Activated T-cell treated with anti-CD3 and anti-CD28 coated beads, Interleukin-2, amount 50 U/mL, for 24 hours (primary cell): ENCODE measurements around the gene GRWD1.

Experiments used
- DNase-seq: peaks from one replicate; pipeline ENCODE4 v3.0.0-alpha.2; 2020
- H3K27ac Mint-ChIP-seq: 2 replicates; pipeline ENCODE4 v1.8.0; 2020; ENCODE audit warnings: mild to moderate bottlenecking, mixed read lengths
- H3K27me3 Mint-ChIP-seq: 2 replicates; pipeline ENCODE4 v1.8.0; 2020; ENCODE audit warnings: mixed read lengths
- H3K36me3 Mint-ChIP-seq: 2 replicates; pipeline ENCODE4 v1.8.0; 2020; ENCODE audit warnings: low read depth, mixed read lengths
- H3K4me1 Mint-ChIP-seq: 2 replicates; pipeline ENCODE4 v1.8.0; 2020; ENCODE audit warnings: low read depth, mixed read lengths
- H3K4me3 Mint-ChIP-seq: 2 replicates; pipeline ENCODE4 v1.8.0; 2020; ENCODE audit warnings: mild to moderate bottlenecking, moderate library complexity, mixed read lengths
- H3K9me3 Mint-ChIP-seq: 2 replicates; pipeline ENCODE4 v1.8.0; 2020; ENCODE audit warnings: mixed read lengths

The GRWD1 gene

GRCh38 chr19:48461651-48461981, 15.8 kb downstream of the GRWD1 start:
- Mint-ChIP-seq H3K4me3 (no peak overlapping the region), H3K4me1 (peaks cover 8% of the 10 kb centered on the region), H3K27me3 (no peaks in the 10 kb centered on the region), H3K27ac (no peak overlapping the region), H3K9me3 (no peaks in the 10 kb centered on the region), H3K36me3 (peaks cover 65% of the 10 kb centered on the region)
- DNase-seq, result no peak

DNA sequence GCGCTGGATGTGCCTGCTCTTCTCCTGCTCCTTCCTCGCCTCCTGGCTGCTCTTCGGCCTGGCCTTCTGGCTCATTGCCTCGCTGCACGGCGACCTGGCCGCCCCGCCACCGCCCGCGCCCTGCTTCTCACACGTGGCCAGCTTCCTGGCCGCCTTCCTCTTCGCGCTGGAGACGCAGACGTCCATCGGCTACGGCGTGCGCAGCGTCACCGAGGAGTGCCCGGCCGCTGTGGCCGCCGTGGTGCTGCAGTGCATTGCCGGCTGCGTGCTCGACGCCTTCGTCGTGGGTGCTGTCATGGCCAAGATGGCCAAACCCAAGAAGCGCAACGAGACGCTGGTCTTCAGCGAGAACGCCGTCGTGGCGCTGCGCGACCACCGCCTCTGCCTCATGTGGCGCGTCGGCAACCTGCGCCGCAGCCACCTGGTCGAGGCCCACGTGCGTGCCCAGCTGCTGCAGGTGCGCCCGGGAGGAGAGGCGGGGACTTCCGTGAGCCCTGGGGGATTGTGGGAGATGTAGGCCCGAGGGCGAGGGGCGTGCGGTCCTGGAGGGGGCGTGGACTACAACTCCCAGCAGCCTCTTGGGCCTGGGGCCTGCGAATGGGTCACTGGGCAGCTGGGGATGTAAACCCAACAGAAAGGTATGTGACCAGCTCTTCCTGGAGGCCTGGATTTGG, 16.3 kb downstream of the GRWD1 start:
- no peak overlapping the region for H3K27ac Mint-ChIP-seq
- peaks cover 61% of the 10 kb centered on the region for H3K36me3 Mint-ChIP-seq
- no peak overlapping the region for H3K4me3 Mint-ChIP-seq
- no peaks in the 10 kb centered on the region for H3K27me3 Mint-ChIP-seq
- DNase-seq, result no peak
- no peaks in the 10 kb centered on the region for H3K9me3 Mint-ChIP-seq
- peaks cover 8% of the 10 kb centered on the region for H3K4me1 Mint-ChIP-seq

DNA sequence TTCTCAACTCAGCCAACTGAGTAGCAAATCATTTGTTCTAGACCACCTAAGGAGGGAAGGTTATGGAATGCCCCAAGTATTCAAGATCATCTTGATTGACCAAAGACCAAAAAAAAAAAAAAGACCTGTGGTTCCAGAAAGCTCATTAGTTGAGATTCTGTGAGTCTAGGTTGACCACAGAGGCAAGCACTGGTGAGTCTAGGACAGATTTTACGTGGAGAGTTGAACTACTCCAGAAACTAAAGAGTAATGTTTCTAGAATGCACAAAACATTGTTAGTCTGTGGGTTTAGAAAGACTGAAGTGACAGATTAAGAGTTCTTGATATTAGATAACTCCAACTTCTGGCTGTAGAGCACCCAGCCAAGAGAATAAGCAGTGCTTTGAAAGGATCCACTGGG, 19.4 kb downstream of the GRWD1 start:
- peaks cover 20% of the 10 kb centered on the region for H3K4me1 Mint-ChIP-seq
- peaks cover 36% of the 10 kb centered on the region for H3K36me3 Mint-ChIP-seq
- DNase-seq, result no peak
- H3K4me3 Mint-ChIP-seq, result no peak overlapping the region
- H3K27me3 Mint-ChIP-seq, result no peaks in the 10 kb centered on the region
- no peaks in the 10 kb centered on the region for H3K9me3 Mint-ChIP-seq
- H3K27ac Mint-ChIP-seq, result peak overlapping the region; percentile 10

DNA sequence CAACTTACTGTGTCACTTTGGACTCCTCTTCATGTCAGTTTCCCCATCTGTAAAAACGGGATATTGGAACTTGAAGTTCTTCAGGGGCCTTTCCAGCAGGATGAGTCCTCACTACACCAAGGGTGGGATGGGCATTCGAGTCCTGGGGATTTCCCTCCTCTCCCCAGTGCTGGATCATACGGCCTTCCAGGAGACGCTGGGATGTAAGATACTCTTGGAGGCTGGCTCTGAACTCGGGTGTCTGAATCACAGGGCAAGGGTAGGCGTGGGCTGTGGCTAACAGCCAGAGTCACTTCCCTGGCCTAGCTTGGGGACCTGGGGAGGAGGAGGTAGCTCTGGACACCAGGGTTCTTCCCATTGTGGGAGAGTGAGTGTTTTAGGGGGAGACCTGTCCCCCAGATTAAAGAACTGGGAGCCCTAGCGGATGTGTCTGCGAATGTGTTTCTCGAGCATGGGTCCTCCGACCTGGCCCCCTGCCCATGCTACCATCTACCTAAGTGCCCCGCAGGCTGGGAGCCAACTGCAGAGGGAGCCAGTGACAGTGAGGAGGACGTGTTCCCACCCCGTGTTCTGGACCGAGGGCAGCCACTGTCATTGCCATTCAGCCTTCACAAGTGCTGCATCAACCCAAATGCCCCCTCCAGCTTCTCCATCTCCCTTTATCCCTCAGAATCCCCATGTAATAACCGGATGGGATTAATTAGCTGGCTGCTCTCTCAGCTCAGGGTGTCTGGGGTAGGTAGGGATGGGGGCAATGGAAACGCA, 21.0 kb downstream of the GRWD1 start:
- Mint-ChIP-seq H3K27me3 (no peaks in the 10 kb centered on the region), H3K4me1 (peaks cover 27% of the 10 kb centered on the region), H3K36me3 (peaks cover 42% of the 10 kb centered on the region), H3K9me3 (no peaks in the 10 kb centered on the region), H3K4me3 (no peak overlapping the region), H3K27ac (peak overlapping the region; percentile 22)
- no peak for DNase-seq

GRCh38 chr19:48468772-48469288, 23.0 kb downstream of the GRWD1 start:
- Mint-ChIP-seq H3K27me3 (no peaks in the 10 kb centered on the region), H3K9me3 (no peaks in the 10 kb centered on the region), H3K4me3 (peak overlapping the region; percentile 83), H3K4me1 (peaks cover 27% of the 10 kb centered on the region), H3K27ac (peak overlapping the region; percentile 93), H3K36me3 (peaks cover 44% of the 10 kb centered on the region)
- peak; percentile 99 for DNase-seq

DNA sequence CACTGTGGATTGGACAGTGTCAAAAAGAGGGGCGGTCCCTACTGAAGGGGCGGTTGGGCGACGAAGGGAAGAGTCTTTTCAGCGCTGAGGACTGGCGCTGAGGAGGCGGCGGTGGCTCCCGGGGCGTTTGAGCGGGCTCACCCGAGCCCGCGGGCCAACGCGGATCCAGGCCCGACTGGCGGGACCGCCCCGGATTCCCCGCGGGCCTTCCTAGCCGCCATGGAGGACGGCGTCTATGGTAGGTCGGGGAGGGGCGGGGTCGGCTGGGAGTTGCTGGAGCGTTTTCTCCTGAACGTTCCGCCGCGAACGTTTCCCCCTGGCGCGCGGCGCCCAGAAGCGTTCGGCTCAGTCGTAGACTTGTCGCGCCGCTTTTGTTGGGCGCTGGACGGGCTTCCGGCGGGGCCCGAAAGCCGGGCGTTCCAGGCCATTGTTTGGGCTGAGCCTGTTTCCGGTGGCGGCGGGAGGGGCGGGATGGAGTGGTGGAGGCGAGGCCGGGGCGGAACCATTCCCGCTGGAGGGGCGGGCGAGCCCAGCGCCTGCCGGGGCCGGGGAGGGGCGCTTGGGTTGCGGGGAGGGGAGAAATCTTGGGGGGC, 23.6 kb downstream of the GRWD1 start, which contains the start of gene CYTH2:
TSS of gene CYTH2 (plus strand) at position 81 of the 593 bp plus-strand sequence. CDS start at position 220, 139 bp downstream.
- H3K4me3 Mint-ChIP-seq, result peak within 1 kb of the TSS; percentile 83
- peak; percentile 84 for DNase-seq
- peaks cover 44% of the 10 kb centered on the region for H3K36me3 Mint-ChIP-seq
- H3K4me1 Mint-ChIP-seq, result peaks cover 27% of the 10 kb centered on the region
- H3K9me3 Mint-ChIP-seq, result no peaks in the 10 kb centered on the region
- no peaks in the 10 kb centered on the region for H3K27me3 Mint-ChIP-seq
- H3K27ac Mint-ChIP-seq, result peak within 1 kb of the TSS; percentile 93

DNA sequence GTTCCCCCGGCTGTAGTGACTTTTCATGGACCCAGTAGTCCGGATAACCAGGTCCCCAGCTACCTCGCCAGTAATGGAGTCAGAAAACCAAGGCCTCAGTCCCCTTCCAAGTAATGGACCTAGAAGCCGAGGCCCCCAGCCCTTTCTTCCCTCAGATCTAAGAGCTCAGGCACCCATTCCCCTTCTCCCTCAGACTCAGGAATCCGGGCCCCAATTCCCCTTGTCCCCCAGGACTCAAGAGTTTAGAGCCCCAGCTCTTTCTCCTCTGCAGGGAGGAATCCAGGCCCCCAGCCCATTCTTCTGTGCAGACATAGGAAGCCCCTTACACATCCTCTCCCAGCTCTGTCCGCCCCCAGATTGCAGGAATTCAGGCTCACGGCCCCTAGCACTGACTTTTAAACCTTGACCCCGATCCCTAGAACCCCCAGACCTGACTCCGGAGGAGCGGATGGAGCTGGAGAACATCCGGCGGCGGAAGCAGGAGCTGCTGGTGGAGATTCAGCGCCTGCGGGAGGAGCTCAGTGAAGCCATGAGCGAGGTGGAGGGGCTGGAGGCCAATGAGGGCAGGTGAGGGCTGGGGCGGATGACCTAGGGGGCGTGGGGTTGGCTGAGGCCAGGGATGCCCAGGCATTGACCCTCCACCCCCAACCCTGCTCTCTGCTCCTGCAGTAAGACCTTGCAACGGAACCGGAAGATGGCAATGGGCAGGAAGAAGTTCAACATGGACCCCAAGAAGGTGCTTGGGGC, 24.3 kb downstream of the GRWD1 start:
- Mint-ChIP-seq H3K4me1 (peaks cover 25% of the 10 kb centered on the region), H3K27ac (peak overlapping the region; percentile 86), H3K27me3 (no peaks in the 10 kb centered on the region), H3K9me3 (no peaks in the 10 kb centered on the region), H3K36me3 (peaks cover 47% of the 10 kb centered on the region), H3K4me3 (peak overlapping the region; percentile 83)
- DNase-seq, result no peak

GRCh38 chr19:48470856-48471255, 25.1 kb downstream of the GRWD1 start:
- no peak for DNase-seq
- H3K4me3 Mint-ChIP-seq, result peak overlapping the region; percentile 83
- H3K27ac Mint-ChIP-seq, result peak overlapping the region; percentile 86
- no peaks in the 10 kb centered on the region for H3K9me3 Mint-ChIP-seq
- H3K36me3 Mint-ChIP-seq, result peaks cover 50% of the 10 kb centered on the region
- no peaks in the 10 kb centered on the region for H3K27me3 Mint-ChIP-seq
- peaks cover 20% of the 10 kb centered on the region for H3K4me1 Mint-ChIP-seq

DNA sequence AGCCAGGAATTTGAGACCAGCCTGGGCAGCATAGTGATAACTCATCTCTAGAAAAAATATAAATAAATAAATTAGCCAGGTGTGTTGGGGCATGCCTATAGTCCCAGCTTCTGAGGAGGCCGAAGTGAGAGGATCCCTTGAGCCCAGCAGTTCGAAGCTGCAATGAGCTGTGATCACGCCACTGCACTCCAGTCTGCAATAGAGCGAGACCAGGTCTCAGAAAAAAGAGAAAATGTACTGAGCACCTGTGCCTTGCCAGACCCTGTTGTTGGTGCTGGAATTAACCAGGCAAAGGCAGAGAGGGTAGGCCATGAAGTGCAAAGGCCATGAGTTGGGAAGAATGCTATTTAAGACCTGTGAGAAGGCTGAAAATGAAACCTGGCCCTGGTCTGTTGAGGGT, 26.1 kb downstream of the GRWD1 start:
- Mint-ChIP-seq H3K9me3 (no peaks in the 10 kb centered on the region), H3K27me3 (no peaks in the 10 kb centered on the region), H3K4me1 (peaks cover 20% of the 10 kb centered on the region), H3K36me3 (peaks cover 56% of the 10 kb centered on the region), H3K4me3 (no peak overlapping the region), H3K27ac (peak overlapping the region; percentile 64)
- DNase-seq, result no peak

- Mint-ChIP-seq H3K27me3 (no peaks in the 10 kb centered on the region), H3K4me1 (peaks cover 14% of the 10 kb centered on the region), H3K4me3 (no peak overlapping the region), H3K9me3 (no peaks in the 10 kb centered on the region), H3K27ac (no peak overlapping the region), H3K36me3 (peaks cover 61% of the 10 kb centered on the region)
- no peak for DNase-seq
Observed at GRCh38 chr19:48473161-48473966, 27.6 kb downstream of the GRWD1 start.

DNA sequence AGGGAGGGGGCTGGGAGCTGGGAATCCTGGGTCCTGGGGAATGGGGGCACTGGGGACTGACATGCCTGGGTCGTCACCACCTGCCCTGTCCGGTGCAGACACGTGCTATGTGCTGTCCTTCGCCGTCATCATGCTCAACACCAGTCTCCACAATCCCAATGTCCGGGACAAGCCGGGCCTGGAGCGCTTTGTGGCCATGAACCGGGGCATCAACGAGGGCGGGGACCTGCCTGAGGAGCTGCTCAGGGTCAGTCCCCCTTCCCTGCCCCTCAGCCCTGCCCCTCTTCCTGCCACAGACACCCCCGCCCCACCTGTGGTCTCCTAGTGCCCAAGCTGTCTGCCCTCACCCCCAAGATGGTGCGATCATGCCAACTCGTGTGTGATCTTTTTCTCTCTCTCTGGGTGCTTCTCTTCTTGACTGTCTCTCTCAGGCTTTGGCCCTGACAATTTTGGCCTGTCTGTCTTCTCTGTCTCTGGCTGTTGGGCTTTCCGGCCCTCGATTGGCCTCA, 28.4 kb downstream of the GRWD1 start:
- Mint-ChIP-seq H3K4me3 (no peak overlapping the region), H3K27ac (no peak overlapping the region), H3K27me3 (no peaks in the 10 kb centered on the region), H3K36me3 (peaks cover 64% of the 10 kb centered on the region), H3K9me3 (no peaks in the 10 kb centered on the region), H3K4me1 (peaks cover 12% of the 10 kb centered on the region)
- DNase-seq, result no peak

DNA sequence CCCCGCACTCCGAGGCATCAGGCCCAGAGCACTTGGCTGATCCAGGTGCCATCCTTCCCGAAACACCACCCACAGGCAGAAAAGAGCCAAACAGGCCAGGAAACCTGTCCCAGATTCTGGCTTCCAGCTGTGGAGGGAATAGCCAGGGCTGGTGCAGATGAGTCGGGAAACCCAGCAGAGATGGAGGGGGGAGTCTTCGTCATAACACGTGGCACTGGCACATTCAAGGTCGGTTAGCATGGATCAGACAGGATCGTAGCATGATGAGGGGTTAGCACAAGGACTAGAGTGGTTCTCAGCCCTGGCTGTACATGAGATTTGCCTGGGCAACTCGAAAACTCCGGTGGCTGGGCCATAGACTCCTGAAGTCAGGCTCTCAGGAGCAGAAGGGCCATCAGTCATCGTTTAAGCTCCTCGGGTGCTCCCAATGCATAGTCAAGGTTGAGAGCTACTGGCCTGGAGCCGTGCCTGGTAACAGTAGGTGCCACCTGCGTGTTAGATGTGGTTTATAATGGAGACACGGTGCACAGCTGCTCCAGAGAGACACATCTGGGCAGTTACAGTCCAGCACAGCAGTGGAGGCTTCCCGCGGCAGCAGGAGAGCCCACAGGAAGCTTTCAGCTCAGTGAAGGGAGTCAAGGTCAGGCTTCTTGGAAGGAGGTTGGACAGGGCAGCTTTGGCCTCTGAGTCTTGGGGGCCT, 29.7 kb downstream of the GRWD1 start:
- DNase-seq, result no peak
- Mint-ChIP-seq H3K4me1 (peaks cover 15% of the 10 kb centered on the region), H3K9me3 (no peaks in the 10 kb centered on the region), H3K36me3 (peaks cover 70% of the 10 kb centered on the region), H3K27me3 (no peaks in the 10 kb centered on the region), H3K27ac (peak overlapping the region; percentile 84), H3K4me3 (no peak overlapping the region)

DNA sequence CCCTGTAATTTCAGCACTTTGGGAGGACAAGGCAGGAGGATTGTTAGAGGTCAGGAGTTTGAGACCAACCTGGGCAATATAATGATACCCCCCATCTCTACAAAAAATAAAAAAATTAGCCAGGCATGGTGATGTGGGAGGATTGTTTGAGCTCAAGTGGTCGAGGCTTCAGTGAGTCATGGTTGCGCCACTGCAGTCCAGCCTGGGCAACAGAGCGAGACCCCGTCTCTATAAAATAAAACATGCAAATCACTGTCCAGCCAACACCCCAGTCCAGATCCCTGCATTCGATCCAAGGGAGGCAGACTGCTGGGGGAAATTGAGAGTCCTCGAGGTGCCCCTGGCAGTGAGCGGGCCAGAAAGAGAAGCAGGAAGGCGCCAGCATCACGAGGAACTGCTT, 30.4 kb downstream of the GRWD1 start:
- no peak for DNase-seq
- Mint-ChIP-seq H3K27me3 (no peaks in the 10 kb centered on the region), H3K36me3 (peaks cover 65% of the 10 kb centered on the region), H3K4me3 (no peak overlapping the region), H3K4me1 (peaks cover 17% of the 10 kb centered on the region), H3K9me3 (no peaks in the 10 kb centered on the region), H3K27ac (peak overlapping the region; percentile 84)
